Caco-2 (cell line): Measurements from ENCODE around the gene GNG7. TPM values are rescaled to one million over a fixed set of nuclear protein-coding genes. Genes with fewer than 3 reads are reported as not detected.

ENCODE experiments used
- BruUV-seq: library from RNA; stranded (reverse); fragments of 400-500 nt; replicated peaks from 2 replicates; lab custom pipeline; 2021; lab: Mats Ljungman, UMichigan
- CTCF ChIA-PET: fragments of 300-600 bp; sonication (Branson Sonifier 250); formaldehyde crosslinking; loops from one replicate; lab custom pipeline; 2022; ENCODE audit warnings: antibody characterized with exemption; lab: Charles Lee
- POLR2A ChIA-PET: fragments of 300-600 bp; sonication (Branson Sonifier 250); formaldehyde crosslinking; loops from one replicate; lab custom pipeline; 2022; ENCODE audit warnings: antibody characterized with exemption; lab: Charles Lee
- DNase-seq, 2 experiments: peaks; one replicate each; pipeline versions ENCODE4 v3.0.0 to v3.0.0-alpha.2; 2020 to 2022
- H3K27me3 ChIP-seq: replicated peaks from 2 replicates; pipeline ENCODE4 v1.6.0; 2011; ENCODE audit warnings: low read length; ENCODE audit not compliant: control insufficient read depth, insufficient read depth
- H3K36me3 ChIP-seq: 2 replicates; pipeline ENCODE4 v1.5.1; 2011; ENCODE audit warnings: low read length; ENCODE audit not compliant: control insufficient read depth, insufficient read depth
- H3K4me1 ChIP-seq: fragments of 250-450 bp; sonication (Bioruptor Pico); 2 replicates; pipeline ENCODE4 v1.5.1; 2020; ENCODE audit warnings: mild to moderate bottlenecking
- H3K4me3 ChIP-seq: 2 replicates; pipeline ENCODE4 v1.5.1; 2011; ENCODE audit warnings: low read depth, mild to moderate bottlenecking, control low read depth, low read length
- H3K9me3 ChIP-seq: fragments of 250-450 bp; sonication (Bioruptor Pico); 2 replicates; pipeline ENCODE4 v1.5.1; 2020; ENCODE audit warnings: mild to moderate bottlenecking, moderate library complexity
- H3K27ac Mint-ChIP-seq: one replicate; pipeline ENCODE4 v1.8.0; 2022; ENCODE audit warnings: mixed read lengths; ENCODE audit not compliant: unreplicated experiment
- H3K27me3 Mint-ChIP-seq: one replicate; pipeline ENCODE4 v1.8.0; 2022; ENCODE audit warnings: mixed read lengths; ENCODE audit not compliant: insufficient read depth, unreplicated experiment
- H3K36me3 Mint-ChIP-seq: one replicate; pipeline ENCODE4 v1.8.0; 2022; ENCODE audit warnings: mild to moderate bottlenecking, mixed read lengths; ENCODE audit not compliant: insufficient read depth, unreplicated experiment
- H3K4me1 Mint-ChIP-seq: one replicate; pipeline ENCODE4 v1.8.0; 2022; ENCODE audit warnings: low read depth, mixed read lengths; ENCODE audit not compliant: unreplicated experiment
- H3K4me3 Mint-ChIP-seq: one replicate; pipeline ENCODE4 v1.8.0; 2022; ENCODE audit warnings: mild to moderate bottlenecking, moderate library complexity, mixed read lengths; ENCODE audit not compliant: unreplicated experiment
- H3K9me3 Mint-ChIP-seq: one replicate; pipeline ENCODE4 v1.8.0; 2022; ENCODE audit warnings: mixed read lengths; ENCODE audit not compliant: unreplicated experiment
- intact Hi-C: fragments of 100-400 bp; cut with micrococcal nuclease; formaldehyde crosslinking; loops from one replicate; pipeline ENCODE4 v1.10.0; 2022; ENCODE audit not compliant: unreplicated experiment
- total RNA-seq: library from RNA; stranded (reverse); gene quantifications from 2 replicates; pipeline ENCODE4 v1.2.3, GENCODE V29; 2022
- TF ChIP-seq, protein P1 (sequence below), 2 experiments: fragments of 200-600 bp in 1 of 2; IDR thresholded peaks; 1 replicate in 1 of 2; 2 replicates in 1 of 2; pipeline versions ENCODE4 v1.5.1 to v1.8.0; 2011 to 2022; ENCODE audit warnings: antibody characterized with exemption in 1 of 2, control low read depth in 1 of 2, inconsistent platforms in 1 of 2, low read depth in 1 of 2, low read length in 1 of 2, mild to moderate bottlenecking in 1 of 2, moderate library complexity in 1 of 2; ENCODE audit not compliant: insufficient read depth in 1 of 2, severe bottlenecking in 1 of 2, unreplicated experiment in 1 of 2

GNG7 gene
- total RNA-seq, 1 experiment from 2014 or later = 0.43 TPM

DNA sequence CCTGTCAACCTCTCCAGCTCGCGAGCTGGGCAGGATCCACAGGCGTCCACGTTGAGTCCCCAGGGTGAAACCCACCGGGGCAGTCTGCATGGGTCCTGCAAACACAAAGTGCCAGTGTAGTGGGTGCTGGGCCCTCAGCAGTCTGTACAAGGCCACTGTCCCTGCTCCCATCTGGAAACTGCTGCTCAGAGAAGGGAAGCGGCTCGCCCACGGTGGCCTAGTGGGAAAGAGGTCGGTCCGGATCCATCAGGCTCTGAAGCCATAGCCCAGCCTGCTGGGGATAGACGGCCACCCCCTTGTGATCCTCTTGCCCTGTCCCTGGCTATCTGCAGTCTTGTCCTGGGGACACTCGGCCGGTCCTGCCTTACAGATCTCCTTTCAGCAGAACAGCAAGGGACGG, 21.3 kb upstream of the GNG7 start:
- no peak for DNase-seq
- H3K9me3 Mint-ChIP-seq = no peaks in the 10 kb centered on the region
- no peak overlapping the region for H3K4me3 Mint-ChIP-seq
- H3K36me3 Mint-ChIP-seq = no peaks in the 10 kb centered on the region
- ChIA-PET CTCF (no interaction called here), POLR2A (no interaction called here)
- H3K4me1 Mint-ChIP-seq = no peaks in the 10 kb centered on the region
- no peaks in the 10 kb centered on the region for H3K36me3 ChIP-seq
- BruUV-seq = no TSS peak
- H3K4me3 ChIP-seq = no peak overlapping the region
- intact Hi-C loops = no loop called here
- no peaks in the 10 kb centered on the region for H3K27me3 ChIP-seq
- TF ChIP-seq, protein P1, sequence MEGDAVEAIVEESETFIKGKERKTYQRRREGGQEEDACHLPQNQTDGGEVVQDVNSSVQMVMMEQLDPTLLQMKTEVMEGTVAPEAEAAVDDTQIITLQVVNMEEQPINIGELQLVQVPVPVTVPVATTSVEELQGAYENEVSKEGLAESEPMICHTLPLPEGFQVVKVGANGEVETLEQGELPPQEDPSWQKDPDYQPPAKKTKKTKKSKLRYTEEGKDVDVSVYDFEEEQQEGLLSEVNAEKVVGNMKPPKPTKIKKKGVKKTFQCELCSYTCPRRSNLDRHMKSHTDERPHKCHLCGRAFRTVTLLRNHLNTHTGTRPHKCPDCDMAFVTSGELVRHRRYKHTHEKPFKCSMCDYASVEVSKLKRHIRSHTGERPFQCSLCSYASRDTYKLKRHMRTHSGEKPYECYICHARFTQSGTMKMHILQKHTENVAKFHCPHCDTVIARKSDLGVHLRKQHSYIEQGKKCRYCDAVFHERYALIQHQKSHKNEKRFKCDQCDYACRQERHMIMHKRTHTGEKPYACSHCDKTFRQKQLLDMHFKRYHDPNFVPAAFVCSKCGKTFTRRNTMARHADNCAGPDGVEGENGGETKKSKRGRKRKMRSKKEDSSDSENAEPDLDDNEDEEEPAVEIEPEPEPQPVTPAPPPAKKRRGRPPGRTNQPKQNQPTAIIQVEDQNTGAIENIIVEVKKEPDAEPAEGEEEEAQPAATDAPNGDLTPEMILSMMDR (IDR thresholded peaks at IDR 0.05; ENCODE audit: insufficient read depth in 1 of 2, low read depth in 1 of 2, low read length in 1 of 2, severe bottlenecking in 1 of 2, unreplicated experiment in 1 of 2) = no peak
- no peak overlapping the region for H3K27ac Mint-ChIP-seq
- no peaks in the 10 kb centered on the region for H3K4me1 ChIP-seq
- no peaks in the 10 kb centered on the region for H3K9me3 ChIP-seq
- peaks cover 12% of the 10 kb centered on the region for H3K27me3 Mint-ChIP-seq

DNA sequence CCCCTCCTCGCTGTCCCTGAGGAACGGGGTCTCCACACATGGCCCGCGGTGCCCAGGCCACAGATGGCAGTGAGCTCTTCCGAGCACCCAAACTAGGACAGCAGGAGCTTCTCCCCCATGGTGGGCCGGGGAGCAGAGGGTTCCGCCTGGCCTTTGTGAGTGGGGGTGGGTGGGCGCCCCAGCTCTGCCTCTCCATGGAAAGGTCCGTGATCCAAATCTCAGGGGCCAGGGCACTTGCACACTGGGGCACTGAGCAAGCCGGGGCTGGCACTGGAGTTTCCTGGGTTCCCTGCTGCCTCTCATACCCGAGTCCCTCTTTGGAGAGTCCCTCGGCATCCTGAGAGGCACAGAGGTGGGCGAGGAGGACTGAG, 20.8 kb upstream of the GNG7 start:
- H3K9me3 Mint-ChIP-seq = no peaks in the 10 kb centered on the region
- TF ChIP-seq, protein P1 (IDR thresholded peaks at IDR 0.05; ENCODE audit: insufficient read depth in 1 of 2, low read depth in 1 of 2, low read length in 1 of 2, severe bottlenecking in 1 of 2, unreplicated experiment in 1 of 2) = no peak
- no peaks in the 10 kb centered on the region for H3K27me3 ChIP-seq
- H3K27ac Mint-ChIP-seq = no peak overlapping the region
- H3K4me1 Mint-ChIP-seq = no peaks in the 10 kb centered on the region
- no peaks in the 10 kb centered on the region for H3K36me3 Mint-ChIP-seq
- H3K4me1 ChIP-seq = no peaks in the 10 kb centered on the region
- H3K27me3 Mint-ChIP-seq = peaks cover 12% of the 10 kb centered on the region
- intact Hi-C loops = no loop called here
- H3K9me3 ChIP-seq = no peaks in the 10 kb centered on the region
- CTCF ChIA-PET = no interaction called here
- H3K4me3 Mint-ChIP-seq = no peak overlapping the region
- no TSS peak for BruUV-seq
- POLR2A ChIA-PET = no interaction called here
- no peak overlapping the region for H3K4me3 ChIP-seq
- H3K36me3 ChIP-seq = no peaks in the 10 kb centered on the region
- DNase-seq = no peak

DNA sequence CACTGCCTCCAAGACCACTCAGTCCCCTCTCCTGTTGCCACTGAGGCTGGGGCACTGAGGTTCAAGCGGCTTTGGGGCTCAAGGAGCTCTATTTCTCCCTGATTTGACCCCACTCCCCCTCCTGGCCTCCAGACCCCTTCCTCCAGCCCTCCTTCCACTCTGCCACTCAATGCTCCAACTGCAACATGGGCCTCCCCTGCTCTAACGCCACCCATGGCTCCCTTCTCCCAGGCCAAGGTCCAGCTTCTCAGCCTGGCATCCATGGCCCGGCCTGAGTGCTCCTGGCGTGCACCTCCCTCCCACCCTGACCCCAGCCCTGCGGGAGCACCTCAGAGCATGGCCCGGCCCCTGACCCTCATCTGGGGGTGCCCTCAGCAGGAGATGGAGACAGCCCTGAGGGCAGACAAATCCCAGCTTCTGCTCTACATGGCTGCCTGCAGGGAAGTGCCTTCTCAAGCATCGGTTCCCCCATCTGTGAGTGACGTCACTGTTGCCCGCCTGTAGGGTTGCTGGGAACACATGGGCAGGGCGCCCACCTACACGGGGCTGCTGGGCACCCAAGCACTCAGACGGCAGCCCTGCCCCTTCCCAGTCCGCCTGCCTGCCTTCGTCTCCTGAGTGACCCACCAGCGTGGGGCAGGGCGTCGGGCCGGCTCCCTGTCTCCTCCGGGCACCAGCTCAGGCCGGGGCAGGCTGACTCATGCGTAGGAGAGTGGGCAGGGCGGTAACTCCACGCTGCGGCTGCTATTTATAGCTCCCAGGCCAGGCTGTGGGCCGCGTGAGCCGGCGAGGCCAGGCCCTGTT, 20.2 kb upstream of the GNG7 start:
- Histone ChIP-seq H3K4me3 (no peak overlapping the region), H3K36me3 (no peaks in the 10 kb centered on the region), H3K4me1 (no peaks in the 10 kb centered on the region), H3K27me3 (no peaks in the 10 kb centered on the region), H3K9me3 (no peaks in the 10 kb centered on the region)
- Mint-ChIP-seq H3K4me3 (peak overlapping the region; percentile 61), H3K9me3 (no peaks in the 10 kb centered on the region), H3K4me1 (no peaks in the 10 kb centered on the region), H3K27me3 (peaks cover 12% of the 10 kb centered on the region), H3K27ac (no peak overlapping the region), H3K36me3 (no peaks in the 10 kb centered on the region)
- TF ChIP-seq, protein P1 (IDR thresholded peaks at IDR 0.05; ENCODE audit: insufficient read depth in 1 of 2, low read depth in 1 of 2, low read length in 1 of 2, severe bottlenecking in 1 of 2, unreplicated experiment in 1 of 2) = no peak
- no TSS peak for BruUV-seq
- intact Hi-C loops = no loop called here
- ChIA-PET POLR2A (no interaction called here), CTCF (interaction anchor here (0.6 kb wide), 1 partner anchor 61 kb away, joined by 5 read pairs; no protein-coding TSS in a partner anchor)
- no peak for DNase-seq
